Heart left ventricle (tissue), 16 donors: ENCODE data around the gene ANK2. TPM values are rescaled to one million over a fixed set of nuclear protein-coding genes. Genes with fewer than 3 reads are reported as not detected.

Source experiments
- ATAC-seq, 4 donors: fragments of 200-7000 bp; cut with Tn5 transposase; one replicate each; pipeline ENCODE4 v1.9.1; 2020 to 2022; ENCODE audit warnings: moderate library complexity in 4 of 4, mild to moderate bottlenecking in 3 of 4, moderate number of reproducible peaks in 1 of 4
- DNase-seq, 5 donors: peaks; one replicate each; pipeline ENCODE4 v3.0.0-alpha.2; 2020
- H3K27ac ChIP-seq, 12 donors: fragments of 200-600 bp; sonication (generic) in 4 of 12; one replicate each; pipeline versions ENCODE4 v1.5.0 to v1.8.0; 2016 to 2022; ENCODE audit warnings: mild to moderate bottlenecking in 2 of 12
- H3K27me3 ChIP-seq, 9 donors: fragments of 200-600 bp; sonication (generic) in 2 of 9; one replicate each; pipeline versions ENCODE4 v1.5.1 to v1.8.0; 2016 to 2022; ENCODE audit warnings: mild to moderate bottlenecking in 3 of 9
- H3K36me3 ChIP-seq, 9 donors: fragments of 200-600 bp; sonication (generic) in 2 of 9; one replicate each; pipeline versions ENCODE4 v1.5.0 to v1.8.0; 2018 to 2022; ENCODE audit warnings: mild to moderate bottlenecking in 2 of 9
- H3K4me1 ChIP-seq, 12 donors: fragments of 200-600 bp; sonication (generic) in 4 of 12; one replicate each; pipeline versions ENCODE4 v1.5.0 to v1.8.0; 2016 to 2022; ENCODE audit warnings: mild to moderate bottlenecking in 3 of 12
- H3K4me3 ChIP-seq, 12 donors: fragments of 200-600 bp; sonication (generic) in 4 of 12; one replicate each; pipeline versions ENCODE4 v1.5.0 to v1.8.0; 2017 to 2022; ENCODE audit warnings: mild to moderate bottlenecking in 9 of 12, moderate library complexity in 4 of 12
- H3K9me3 ChIP-seq, 12 donors: fragments of 200-600 bp; sonication (generic) in 4 of 12; one replicate each; pipeline versions ENCODE4 v1.5.0 to v1.8.0; 2016 to 2022; ENCODE audit warnings: mild to moderate bottlenecking in 1 of 12
- CTCF ChIP-seq, 12 donors: fragments of 200-600 bp; sonication (generic) in 4 of 12; IDR thresholded peaks; one replicate each; pipeline versions ENCODE4 v1.5.0 to v1.8.0; 2018 to 2022; ENCODE audit warnings: antibody characterized with exemption in 12 of 12, mild to moderate bottlenecking in 5 of 12
- POLR2A ChIP-seq, 2 donors: fragments of 450-650 bp; IDR thresholded peaks; one replicate each; pipeline ENCODE4 v1.6.1; 2017; ENCODE audit warnings: antibody characterized with exemption in 2 of 2, mild to moderate bottlenecking in 2 of 2, moderate library complexity in 2 of 2
- WGBS, 4 donors: extraction: QIAGEN DNeasy Blood & Tissue Kit in 2 of 4; methylation state at CpG; one replicate each; pipeline versions ENCODE4 v1.1.5 to v1.1.7; 2013 to 2018; 5-methylcytosine and 5-hydroxymethylcytosine counted together
- intact Hi-C, 10 donors: fragments of 100-400 bp; cut with DNase I; formaldehyde crosslinking; loops; one replicate each; pipeline versions ENCODE4 v1.11.1 to v1.14.2; 2022
- polyA plus RNA-seq, 2 donors: library from polyadenylated mRNA; stranded (reverse); fragments of 200-250 nt; gene quantifications; one replicate each; pipeline ENCODE4 v1.2.3, GENCODE V29; 2013
- total RNA-seq, 9 donors: library from RNA; depleted of rRNA in 2 of 9; stranded (reverse); fragments of >200 nt in 2 of 9; fragmentation: NEBNext Ultra II Directional in 3 of 9; extraction: Animal tissue kit (Norgen Biotek cat#: 25700) in 3 of 9; gene quantifications; one replicate each; pipeline versions ENCODE4 v1.1.0 to v1.2.4, GENCODE V29; 2016 to 2023
- donor health status: ischemic (EF 13 %, LVEDD 7.1; RV severe dilation, severe dysfunction).
- donor health status: healthy with polysubstance abuse.
- donor health status: DM: no; HTN: yes; CAD: no.
- donor health status: DM: no; HTN: no; CAD: no.
- donor health status: ischemic (EF 25% LVEDD 6.9; RV normal size, moderate dysfunction).
- donor health status: ischemic (EF 25% LVEDD 5.7; RV mildly dilated, moderate dysfunction).
- donor health status: healthy.
- donor health status: DM: yes; HTN: yes; CAD: no.
- donor health status: ischemic (EF 35%, LVEDD 5.7; RV mildly dilated, moderate dysfunction).
- donor health status: nonischemic (EF 11% LVEDD 7.7; RV severe dilation, severe dysfunction).
- donor health status: DM: yes; HTN: yes; CAD: no.
- donor health status: PGD.
- donor health status: ischemic (EF 29% LVEDD 5.4; RV normal size, mild dysfunction).
- donor health status: nonischemic (EF 23%, LVEDD 6.1; RV moderate dilation, normal function).

Gene ANK2
- total and polyA plus RNA-seq, 11 donors, result 30.7 to 351 (median 267) TPM

GRCh38 chr4:113094331-113094730, 44.9 kb downstream of the ANK2 start:
- ATAC-seq, result no peak

GRCh38 chr4:113094802-113095201, 45.3 kb downstream of the ANK2 start:
- DNase-seq, result no peak
- ATAC-seq, result no peak
- Histone ChIP-seq H3K36me3 (no peaks in the 10 kb centered on the region), H3K4me1 (no peaks in the 10 kb centered on the region), H3K4me3 (no peak overlapping the region), H3K27ac (no peak overlapping the region), H3K9me3 (no peaks in the 10 kb centered on the region), H3K27me3 (no peaks in the 10 kb centered on the region)
- TF ChIP-seq POLR2A (IDR thresholded peaks at IDR 0.05), result no peak
- TF ChIP-seq CTCF (IDR thresholded peaks at IDR 0.05), result peak; percentile 34 to 68 (median 55)
- intact Hi-C loops, result loop anchor here in 3 of 10 donors (5.0 to 10.0 kb wide), 3 partner anchors 140 to 460 kb away; partner anchors contain the start of genes LARP7 (in 3 of the 3) and ZGRF1 (in 3 of the 3)

More at GRCh38 chr4:113094331-113094730, 44.9 kb downstream of the ANK2 start:
- no peaks in the 10 kb centered on the region for H3K4me1 ChIP-seq
- no peaks in the 10 kb centered on the region for H3K9me3 ChIP-seq
- no peak overlapping the region for H3K4me3 ChIP-seq
- no peak overlapping the region for H3K27ac ChIP-seq
- no peaks in the 10 kb centered on the region for H3K27me3 ChIP-seq
- intact Hi-C loops, result loop anchor here in 3 of 10 donors (5.0 to 10.0 kb wide), 3 partner anchors 140 to 460 kb away; partner anchors contain the start of genes LARP7 (in 3 of the 3) and ZGRF1 (in 3 of the 3)
- no peaks in the 10 kb centered on the region for H3K36me3 ChIP-seq
- DNase-seq, result no peak
- WGBS, 4 donors, result 51 to 74% (median 63%) methylated on average over 5 of the region's 5 CpGs
- no peak for TF ChIP-seq POLR2A (IDR thresholded peaks at IDR 0.05)
- TF ChIP-seq CTCF (IDR thresholded peaks at IDR 0.05), result no peak

GRCh38 chr4:113101669-113102068, 52.2 kb downstream of the ANK2 start:
- no peak for ATAC-seq
- intact Hi-C loops, result loop anchor here in 6 of 10 donors (10.0 kb wide), 4 partner anchors 73 to 173 kb away; no protein-coding TSS in a partner anchor
- no peaks in the 10 kb centered on the region for H3K27me3 ChIP-seq
- H3K4me1 ChIP-seq, result peaks cover 0 to 3% (median 0%) of the 10 kb centered on the region in 12 donors
- no peak overlapping the region for H3K4me3 ChIP-seq
- H3K27ac ChIP-seq, result no peak overlapping the region
- no peaks in the 10 kb centered on the region for H3K36me3 ChIP-seq
- H3K9me3 ChIP-seq, result no peaks in the 10 kb centered on the region
- 80 to 97% (median 85%) methylated on average over 1 of the region's 1 CpG for WGBS, 4 donors
- no peak for TF ChIP-seq CTCF (IDR thresholded peaks at IDR 0.05)
- no peak for TF ChIP-seq POLR2A (IDR thresholded peaks at IDR 0.05)
- no peak for DNase-seq

- no peaks in the 10 kb centered on the region for H3K36me3 ChIP-seq
- no peaks in the 10 kb centered on the region for H3K27me3 ChIP-seq
- no peak overlapping the region for H3K4me3 ChIP-seq
- H3K27ac ChIP-seq, result no peak overlapping the region
- no peak for TF ChIP-seq POLR2A (IDR thresholded peaks at IDR 0.05)
- no peak for TF ChIP-seq CTCF (IDR thresholded peaks at IDR 0.05)
- ATAC-seq (no peak), DNase-seq (no peak)
- WGBS, 4 donors, result 61 to 80% (median 78%) methylated on average over 1 of the region's 1 CpG
- H3K4me1 ChIP-seq, result peaks cover 0 to 8% (median 0%) of the 10 kb centered on the region in 12 donors
- intact Hi-C loops, result loop anchor here in 6 of 10 donors (10.0 kb wide), 4 partner anchors 71 to 171 kb away; no protein-coding TSS in a partner anchor
- H3K9me3 ChIP-seq, result no peaks in the 10 kb centered on the region
Measured at GRCh38 chr4:113103556-113103955, 54.1 kb downstream of the ANK2 start.
